22Rv1 (cell line): ENCODE results near the gene PYDC2.

ENCODE experiments used
- CTCF ChIP-seq: fragments of 450-650 bp; IDR thresholded peaks from 2 replicates; pipeline ENCODE4 v1.5.1; 2017; ENCODE audit warnings: mild to moderate bottlenecking
- ZFX ChIP-seq: fragments of 450-650 bp; IDR thresholded peaks from 2 replicates; pipeline ENCODE4 v1.6.1; 2017; ENCODE audit warnings: antibody characterized with exemption, borderline replicate concordance

GRCh38 chr3:191509078-191509477, 48.1 kb downstream of the PYDC2 start:
- TF ChIP-seq CTCF (no peak), ZFX (no peak)
